ENCODE measurements around the gene SIRPG. TPM values are rescaled to one million over a fixed set of nuclear protein-coding genes. Genes with fewer than 3 reads are reported as not detected.

Gene SIRPG
- total and polyA plus RNA-seq, 2 of the 8 experiments (the other 6 are each of a cell fraction or from before 2014, with no cell fraction given): 0.08 TPM; not detected in 1

DNA sequence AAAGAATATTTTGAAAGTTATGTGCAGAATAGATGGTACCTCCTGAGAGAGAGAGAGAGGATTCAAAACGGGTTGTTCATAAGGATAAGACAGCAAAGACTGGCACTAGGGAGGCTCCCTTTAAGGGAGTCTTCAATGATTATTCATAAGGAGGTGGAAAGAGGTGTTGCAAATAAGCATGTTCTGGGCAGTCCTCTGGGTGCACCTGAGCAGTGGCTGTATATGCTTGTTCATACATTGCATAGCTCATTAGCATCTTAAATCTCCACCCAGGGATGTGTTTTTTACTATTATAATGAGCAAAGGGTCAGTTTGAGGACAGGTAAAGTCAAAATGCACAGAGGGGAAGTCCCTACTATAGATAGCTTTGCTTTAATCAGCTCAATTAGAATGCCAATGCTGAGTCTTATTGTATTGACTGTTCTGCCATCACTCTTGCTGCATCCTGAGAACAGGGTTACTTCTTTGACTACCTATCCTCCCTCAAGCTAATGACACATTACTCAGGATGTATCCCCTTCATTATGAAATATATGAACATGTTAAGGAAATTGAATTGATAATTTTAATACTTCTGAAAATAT is 10.0 kb upstream of the SIRPG start:
- 67% methylated on average over 1 of the region's 1 CpG; no CpG with 5 or more reads in 1 of the 2 experiments for WGBS, 2 experiments (ENCODE audit: extremely low coverage in 1 of 2, insufficient coverage in 1 of 2, insufficient read length in 1 of 2, insufficient replicate concordance in 2 of 2, low coverage in 1 of 2, low lambda C conversion rate in 2 of 2, missing lambda C conversion rate in 1 of 2)
- Histone ChIP-seq H3K4me1 (replicated peaks in 1 of 4; ENCODE audit: control insufficient read depth in 3 of 4, insufficient read depth in 4 of 4, low read length in 3 of 4) (no peaks in the 10 kb centered on the region), H3K27me3 (replicated peaks in 1 of 4; ENCODE audit: control insufficient read depth in 3 of 4, extremely low read depth in 1 of 4, insufficient read depth in 3 of 4, low read length in 3 of 4) (no peaks in the 10 kb centered on the region; a peak in 2 of 7 replicates), H2AK5ac (ENCODE audit: low read depth, low read length) (no peak overlapping the region), H3K36me3 (ENCODE audit: control insufficient read depth in 2 of 4, insufficient read depth in 4 of 4, low read length in 3 of 4) (no peaks in the 10 kb centered on the region), H3K27ac (ENCODE audit: low read depth, low read length) (no peak overlapping the region), H3K23ac (ENCODE audit: insufficient read length) (no peak overlapping the region), H3K9ac (replicated peaks in 1 of 4; ENCODE audit: extremely low read depth in 1 of 4, low read depth in 3 of 4, low read length in 3 of 4) (no peak overlapping the region), H3K4me2 (ENCODE audit: insufficient read depth in 1 of 2, low read depth in 2 of 2, low read length in 2 of 2) (no peak overlapping the region), H2BK12ac (ENCODE audit: low read depth, low read length) (no peak overlapping the region), H3K18ac (ENCODE audit: extremely low read depth, low read length) (no peak overlapping the region), H3K79me1 (ENCODE audit: low read depth, low read length) (no peaks in the 10 kb centered on the region), H2BK120ac (replicated peaks; ENCODE audit: low read depth, low read length) (no peak overlapping the region), H3K9me3 (ENCODE audit: insufficient read depth in 2 of 2, low read depth in 1 of 2, low read length in 1 of 2) (peaks cover 0 to 4% of the 10 kb centered on the region in 2 experiments; a peak in 1 of 4 replicates), H3K23me2 (ENCODE audit: low read depth, low read length) (no peaks in the 10 kb centered on the region), H3K14ac (ENCODE audit: insufficient read length) (no peak overlapping the region), H2BK5ac (ENCODE audit: low read depth, low read length) (no peak overlapping the region), H4K8ac (ENCODE audit: extremely low read depth, insufficient read depth, low read length) (no peak overlapping the region), H2BK15ac (ENCODE audit: low read length) (no peak overlapping the region), H4K20me1 (replicated peaks in 1 of 2; ENCODE audit: control insufficient read depth in 1 of 2, insufficient read depth in 2 of 2, low read length in 2 of 2) (no peaks in the 10 kb centered on the region), H4K5ac (ENCODE audit: insufficient read length, low read depth, low read length) (no peak overlapping the region), H2BK20ac (ENCODE audit: low read length) (no peak overlapping the region), H3K79me2 (ENCODE audit: control insufficient read depth in 1 of 2, insufficient read depth in 2 of 2, low read length in 2 of 2) (no peaks in the 10 kb centered on the region), H3K56ac (replicated peaks; ENCODE audit: insufficient read length, low read depth, low read length) (no peak overlapping the region), H2AFZ (ENCODE audit: low read length) (no peak overlapping the region), H4K91ac (replicated peaks; ENCODE audit: insufficient read length, low read length) (no peak overlapping the region), H3K4ac (replicated peaks; ENCODE audit: insufficient read length, low read depth, low read length) (no peak overlapping the region), H3K4me3 (ENCODE audit: extremely low read depth in 1 of 4, insufficient read depth in 2 of 4, low read depth in 3 of 4, low read length in 4 of 4) (no peak overlapping the region)
- ChIA-PET CTCF (ENCODE audit: partially characterized antibody) (interaction anchor here (1.4 kb wide), 1 partner anchor 17 kb away, joined by 5 read pairs; no protein-coding TSS in a partner anchor), POLR2A (ENCODE audit: partially characterized antibody) (no interaction called here)
- peak in 1 of 2 experiments; percentile 3 for DNase-seq (ENCODE audit: low read depth in 1 of 2, low spot score in 2 of 2)
- FAIRE-seq: no peak
- TF ChIP-seq BRCA1 (IDR thresholded peaks at IDR 0.05; ENCODE audit: low read depth, low read length): no peak
- TF ChIP-seq BACH1 (IDR thresholded peaks at IDR 0.05; ENCODE audit: low read length): no peak
- TF ChIP-seq SRF (IDR thresholded peaks at IDR 0.05; ENCODE audit: low read depth, low read length): no peak
- TF ChIP-seq KDM1A (IDR thresholded peaks at IDR 0.05; ENCODE audit: borderline replicate concordance, low read length): no peak
- TF ChIP-seq JUN (IDR thresholded peaks at IDR 0.05; ENCODE audit: low read depth, low read length): no peak
- TF ChIP-seq SIN3A (conservative IDR thresholded peaks at IDR 0.05 in 1 of 2, IDR thresholded peaks at IDR 0.05 in 1 of 2; ENCODE audit: low read depth in 1 of 2, low read length in 2 of 2): no peak
- TF ChIP-seq EGR1 (IDR thresholded peaks at IDR 0.05; ENCODE audit: borderline replicate concordance, low read depth, low read length): no peak
- no peak for TF ChIP-seq CHD1 (IDR thresholded peaks at IDR 0.05; ENCODE audit: low read depth, low read length)
- TF ChIP-seq BCL11A (IDR thresholded peaks at IDR 0.05; ENCODE audit: low read depth in 2 of 2, low read length in 2 of 2): no peak
- no peak for TF ChIP-seq ATF3 (IDR thresholded peaks at IDR 0.05; ENCODE audit: insufficient read depth, low read depth, low read length)
- no peak for TF ChIP-seq SP1 (IDR thresholded peaks at IDR 0.05; ENCODE audit: low read depth, low read length)
- no peak for TF ChIP-seq HDAC6 (IDR thresholded peaks at IDR 0.05; ENCODE audit: low read depth, low read length)
- no peak for TF ChIP-seq RFX5 (IDR thresholded peaks at IDR 0.05; ENCODE audit: borderline replicate concordance, low read depth, low read length)
- no peak for TF ChIP-seq TBP (IDR thresholded peaks at IDR 0.05; ENCODE audit: low read depth, low read length)
